IMR-90 (cell line): ENCODE data around the gene CCNYL1. TPM values are rescaled to one million over a fixed set of nuclear protein-coding genes. Genes with fewer than 3 reads are reported as not detected.

ENCODE experiments used
- ATAC-seq: fragments of 200-7000 bp; cut with Tn5 transposase; 2 replicates; pipeline ENCODE4 v1.9.1; 2020; ENCODE audit warnings: low read depth, mild to moderate bottlenecking, moderate library complexity
- BruUV-seq: library from RNA; stranded (reverse); fragments of 400-500 nt; replicated peaks from 2 replicates; lab custom pipeline; 2021; lab: Mats Ljungman, UMichigan
- CTCF ChIA-PET: fragments of 300-600 bp; formaldehyde crosslinking; extraction: SDS; loops from one replicate; lab custom pipeline; 2021; ENCODE audit warnings: antibody characterized with exemption; lab: Yijun Ruan, JAX
- POLR2A ChIA-PET: fragments of 300-600 bp; sonication (Branson Sonifier 250); formaldehyde crosslinking; loops from one replicate; lab custom pipeline; 2022; ENCODE audit warnings: antibody characterized with exemption; ENCODE audit not compliant: unreplicated experiment; lab: Charles Lee
- DNase-seq: peaks from one replicate; pipeline ENCODE4 v3.0.0; 2013
- H2AFZ ChIP-seq: replicated peaks from 2 replicates; pipeline ENCODE3; 2013; ENCODE audit warnings: low read length, mild to moderate bottlenecking; ENCODE audit not compliant: poor library complexity
- H2AK5ac ChIP-seq: 2 replicates; pipeline ENCODE4 v1.6.1; 2013; ENCODE audit warnings: low read depth, low read length, inconsistent platforms
- H2AK9ac ChIP-seq: replicated peaks from 2 replicates; pipeline ENCODE3; 2013; ENCODE audit warnings: mild to moderate bottlenecking, low read depth, low read length, moderate library complexity; ENCODE audit not compliant: poor library complexity
- H2BK120ac ChIP-seq: 2 replicates; pipeline ENCODE4 v1.6.1; 2013; ENCODE audit warnings: low read depth, low read length, inconsistent platforms
- H2BK15ac ChIP-seq: 3 replicates; pipeline ENCODE4 v1.6.1; 2013; ENCODE audit warnings: low read depth, low read length, inconsistent platforms
- H2BK20ac ChIP-seq: 2 replicates; pipeline ENCODE4 v1.6.1; 2013; ENCODE audit warnings: low read depth, mild to moderate bottlenecking, inconsistent platforms, low read length, moderate library complexity
- H2BK5ac ChIP-seq: 2 replicates; pipeline ENCODE4 v1.6.1; 2013; ENCODE audit warnings: mild to moderate bottlenecking, low read depth, low read length, inconsistent platforms; ENCODE audit not compliant: poor library complexity, severe bottlenecking
- H3K14ac ChIP-seq: replicated peaks from 2 replicates; pipeline ENCODE4 v1.6.1; 2013; ENCODE audit warnings: low read depth, low read length, inconsistent platforms
- H3K18ac ChIP-seq: 2 replicates; pipeline ENCODE4 v1.6.1; 2013; ENCODE audit warnings: low read depth, low read length, control low read depth
- H3K23ac ChIP-seq: 2 replicates; pipeline ENCODE4 v1.6.1; 2013; ENCODE audit warnings: low read depth, low read length, inconsistent platforms
- H3K27ac ChIP-seq: 2 replicates; pipeline ENCODE4 v1.5.1; 2013; ENCODE audit warnings: mild to moderate bottlenecking, control low read depth, low read length; ENCODE audit not compliant: insufficient read depth
- H3K27me3 ChIP-seq: 2 replicates; pipeline ENCODE4 v1.6.1; 2013; ENCODE audit warnings: low read length; ENCODE audit not compliant: control insufficient read depth, insufficient read depth
- H3K36me3 ChIP-seq: 2 replicates; pipeline ENCODE4 v1.6.1; 2013; ENCODE audit warnings: low read length, mixed read lengths; ENCODE audit not compliant: control insufficient read depth, insufficient read depth
- H3K4ac ChIP-seq: 2 replicates; pipeline ENCODE4 v1.6.1; 2013; ENCODE audit warnings: low read depth, low read length, inconsistent platforms
- H3K4me1 ChIP-seq: 2 replicates; pipeline ENCODE4 v1.6.1; 2013; ENCODE audit warnings: low read length, mixed read lengths; ENCODE audit not compliant: control insufficient read depth, insufficient read depth
- H3K4me2 ChIP-seq: 2 replicates; pipeline ENCODE4 v1.6.1; 2013; ENCODE audit warnings: low read depth, mild to moderate bottlenecking, control low read depth, low read length, moderate library complexity
- H3K4me3 ChIP-seq: 2 replicates; pipeline ENCODE4 v1.5.1; 2013; ENCODE audit warnings: low read depth, mild to moderate bottlenecking, control low read depth, low read length, moderate library complexity; ENCODE audit not compliant: insufficient read depth
- H3K56ac ChIP-seq: 2 replicates; pipeline ENCODE4 v1.6.1; 2013; ENCODE audit warnings: low read length, inconsistent platforms; ENCODE audit not compliant: insufficient read depth; ENCODE audit errors: extremely low read depth
- H3K79me1 ChIP-seq, 2 experiments: 2 replicates each; pipeline ENCODE4 v1.6.1; 2013; ENCODE audit warnings: low read length in 2 of 2, inconsistent platforms in 1 of 2, low read depth in 1 of 2
- H3K9ac ChIP-seq: 2 replicates; pipeline ENCODE4 v1.6.1; 2013; ENCODE audit warnings: low read depth, low read length, control low read depth
- H3K9me1 ChIP-seq: 2 replicates; pipeline ENCODE4 v1.6.1; 2013; ENCODE audit warnings: low read length, inconsistent platforms; ENCODE audit not compliant: insufficient read depth
- H3K9me3 ChIP-seq: 2 replicates; pipeline ENCODE4 v1.6.1; 2013; ENCODE audit warnings: low read length; ENCODE audit not compliant: control insufficient read depth, insufficient read depth
- H4K20me1 ChIP-seq: 2 replicates; pipeline ENCODE4 v1.6.1; 2013; ENCODE audit warnings: low read length, inconsistent platforms; ENCODE audit not compliant: insufficient read depth
- H4K5ac ChIP-seq: 2 replicates; pipeline ENCODE4 v1.6.1; 2013; ENCODE audit warnings: mild to moderate bottlenecking, low read depth, low read length, control low read depth
- H4K8ac ChIP-seq, 2 experiments: 2 replicates each; pipeline ENCODE4 v1.6.1; 2013; ENCODE audit warnings: low read depth in 2 of 2, low read length in 2 of 2, control low read depth in 1 of 2, inconsistent platforms in 1 of 2
- H4K91ac ChIP-seq: 2 replicates; pipeline ENCODE4 v1.6.1; 2013; ENCODE audit warnings: low read depth, low read length, inconsistent platforms; ENCODE audit not compliant: insufficient read depth
- MAFK ChIP-seq: IDR thresholded peaks from 2 replicates; pipeline ENCODE4 v1.6.1; 2012; ENCODE audit warnings: low read depth, low read length, improper control_type of control experiment
- RAD21 ChIP-seq: IDR thresholded peaks from 2 replicates; pipeline ENCODE4 v1.6.1; 2012; ENCODE audit warnings: low read length, improper control_type of control experiment
- WGBS, 2 experiments: methylation state at CpG; one replicate each; pipeline versions ENCODE4 v1.1.5 to v1.1.7; 2013; ENCODE audit warnings: missing lambda C conversion rate in 2 of 2; ENCODE audit not compliant: insufficient read length in 1 of 2; ENCODE audit errors: extremely low coverage in 2 of 2; 5-methylcytosine and 5-hydroxymethylcytosine counted together
- dilution Hi-C: fragments of 300-500 bp; cut with HindIII; formaldehyde crosslinking; loops from one replicate; pipeline ENCODE4 v1.14.3; 2018; ENCODE audit warnings: low sequenced_read_pairs; ENCODE audit not compliant: unreplicated experiment
- in situ Hi-C: fragments of 300-500 bp; cut with MboI; formaldehyde crosslinking; loops from 3 replicates; pipeline ENCODE4 v1.14.3; 2019; ENCODE audit warnings: low sequenced_read_pairs, inconsistent platforms, mixed read lengths
- intact Hi-C: fragments of 100-400 bp; cut with micrococcal nuclease; formaldehyde crosslinking; loops from 2 replicates; pipeline ENCODE4 v1.10.0; 2022
- polyA plus RNA-seq, 3 experiments: library from polyadenylated mRNA; depleted of rRNA; stranded (reverse); fragments of >200 nt; gene quantifications; 2 replicates each; pipeline ENCODE4 v1.2.3, GENCODE V29; 2012; ENCODE audit warnings: low replicate concordance in 1 of 3
- total RNA-seq: library from RNA; depleted of rRNA; stranded (reverse); fragments of >200 nt; gene quantifications from 2 replicates; pipeline ENCODE4 v1.2.3, GENCODE V29; 2012

CCNYL1 gene
- total and polyA plus RNA-seq, 2 of the 4 experiments (the other 2 are of a cell fraction), result 5.4 to 7.3 TPM

DNA sequence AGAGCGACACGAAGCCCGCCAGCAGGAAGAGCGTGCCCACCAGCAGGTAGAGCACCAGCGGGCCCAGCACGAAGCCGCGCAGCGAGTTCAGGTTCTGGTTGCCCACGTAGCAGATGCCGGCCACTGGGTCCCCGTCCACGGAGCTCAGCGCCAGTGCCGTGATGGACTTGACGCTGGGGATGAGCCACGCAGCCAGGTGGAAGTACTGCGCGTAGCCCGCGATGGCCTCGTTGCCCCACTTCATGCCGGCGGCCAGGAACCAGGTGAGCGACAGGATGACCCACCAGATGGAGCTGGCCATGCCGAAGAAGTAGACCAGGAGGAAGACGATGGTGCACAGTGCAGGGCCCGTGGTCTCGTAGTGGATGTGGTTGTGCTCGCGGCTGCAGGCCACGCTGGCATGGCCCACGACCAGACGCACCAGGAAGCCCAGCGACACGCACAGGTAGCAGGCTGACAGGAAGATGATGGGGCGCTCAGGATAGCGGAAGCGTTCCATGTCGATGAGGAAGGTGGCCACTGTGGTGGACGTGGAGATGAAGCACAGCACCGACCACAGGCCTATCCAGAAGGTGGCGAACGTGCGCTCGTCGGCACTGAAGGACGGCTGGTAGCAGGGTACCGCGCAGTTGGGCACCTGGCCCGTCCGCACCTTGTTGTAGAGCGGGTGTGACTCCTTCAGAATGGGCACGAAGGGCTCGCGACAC lies 56.2 kb downstream of the CCNYL1 start:
- intact Hi-C loops (loop anchor here (2.0 kb wide), 1 partner anchor 297 kb away; no protein-coding TSS in a partner anchor), in situ Hi-C loops (no loop called here), dilution Hi-C loops (no loop called here)
- Histone ChIP-seq H3K9me1 (no peaks in the 10 kb centered on the region; the same call in 1 of the 2 replicates), H3K9me3 (no peaks in the 10 kb centered on the region), H4K20me1 (no peaks in the 10 kb centered on the region; the same call in 1 of the 2 replicates), H3K9ac (no peak overlapping the region), H3K36me3 (no peaks in the 10 kb centered on the region), H4K91ac (no peak overlapping the region), H4K5ac (no peak overlapping the region), H3K23ac (no peak overlapping the region), H2BK5ac (no peak overlapping the region), H2BK15ac (no peak overlapping the region), H2AK9ac (no peak overlapping the region), H3K18ac (no peak overlapping the region), H3K27me3 (peaks cover 1% of the 10 kb centered on the region; the same call in 1 of the 2 replicates), H2BK120ac (no peak overlapping the region), H2AFZ (peak overlapping the region; percentile 94), H3K27ac (no peak overlapping the region), H3K4me3 (no peak overlapping the region; the same call in 1 of the 2 replicates), H3K4me1 (peaks cover 7% of the 10 kb centered on the region; the same call in 1 of the 2 replicates), H3K79me1 (no peaks in the 10 kb centered on the region), H3K56ac (no peak overlapping the region), H3K4ac (no peak overlapping the region), H4K8ac (no peak overlapping the region), H3K4me2 (peak overlapping the region; percentile 92; the same call in 1 of the 2 replicates), H2BK20ac (no peak overlapping the region), H2AK5ac (no peak overlapping the region), H3K14ac (no peak overlapping the region)
- DNase-seq (no peak), ATAC-seq (no peak)
- no TSS peak for BruUV-seq
- ChIA-PET CTCF (interaction anchor here (0.6 kb wide), 1 partner anchor 272 kb away, joined by 3 read pairs; no protein-coding TSS in a partner anchor), POLR2A (interaction anchor here (0.5 kb wide), 1 partner anchor 10 kb away, joined by 13 read pairs; no protein-coding TSS in a partner anchor)
- TF ChIP-seq RAD21 (0 out of 2 replicates have a peak, but pooled peaks have one; percentile 2), MAFK (no peak)
- 79% methylated on average over 35 of the region's 56 CpGs; no CpG with 5 or more reads in 1 of the 2 experiments for WGBS, 2 experiments
